ENCODE data around the gene ATP2C1. TPM values are rescaled to one million over a fixed set of nuclear protein-coding genes. Genes with fewer than 3 reads are reported as not detected.

The ATP2C1 gene
- total and polyA plus RNA-seq, 4 donors: 21.8 to 67.5 (median 43.3) TPM

DNA sequence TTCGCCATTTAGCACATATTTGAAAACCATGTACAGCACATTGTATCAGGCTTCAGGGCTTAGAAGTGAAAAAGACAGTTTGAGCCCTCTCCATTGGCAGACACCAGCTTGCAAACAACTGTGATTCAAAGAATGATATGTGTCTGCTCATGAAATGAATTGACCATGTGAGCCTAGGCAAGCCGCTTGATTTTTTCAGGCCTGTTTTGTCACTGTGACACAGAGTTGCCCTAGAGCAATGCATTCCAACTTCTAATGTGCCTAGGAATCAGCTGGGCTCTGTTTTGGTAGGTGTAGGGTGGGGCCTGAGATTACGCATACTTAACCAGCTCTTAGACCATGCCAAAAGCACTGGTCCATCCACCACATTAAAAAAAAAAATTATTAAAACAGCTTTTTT is 53.0 kb downstream of the ATP2C1 start:
- intact Hi-C loops (cut with DNase I): no loop called here
- Histone ChIP-seq H3K27ac (ENCODE audit: low read depth in 1 of 2, low read length in 2 of 2) (no peak overlapping the region), H3K4me1 (ENCODE audit: control insufficient read depth in 1 of 2, insufficient read depth in 2 of 2, low read length in 2 of 2) (peaks cover 0 to 1% of the 10 kb centered on the region in 2 donors), H3K9me3 (ENCODE audit: control insufficient read depth, low read length) (no peaks in the 10 kb centered on the region), H3K4me3 (ENCODE audit: low read length in 2 of 2) (no peak overlapping the region), H3K36me3 (ENCODE audit: control insufficient read depth in 1 of 2, insufficient read depth in 2 of 2, low read length in 1 of 2) (peaks cover 7 to 8% of the 10 kb centered on the region in 2 donors), H3K27me3 (ENCODE audit: control insufficient read depth in 1 of 2, insufficient read depth in 2 of 2, low read length in 1 of 2) (no peaks in the 10 kb centered on the region)
- ATAC-seq (ENCODE audit: low FRiP score): no peak
- 96 to 97% methylated on average over 3 of the region's 3 CpGs for WGBS, 2 donors
- DNase-seq: no peak

DNA sequence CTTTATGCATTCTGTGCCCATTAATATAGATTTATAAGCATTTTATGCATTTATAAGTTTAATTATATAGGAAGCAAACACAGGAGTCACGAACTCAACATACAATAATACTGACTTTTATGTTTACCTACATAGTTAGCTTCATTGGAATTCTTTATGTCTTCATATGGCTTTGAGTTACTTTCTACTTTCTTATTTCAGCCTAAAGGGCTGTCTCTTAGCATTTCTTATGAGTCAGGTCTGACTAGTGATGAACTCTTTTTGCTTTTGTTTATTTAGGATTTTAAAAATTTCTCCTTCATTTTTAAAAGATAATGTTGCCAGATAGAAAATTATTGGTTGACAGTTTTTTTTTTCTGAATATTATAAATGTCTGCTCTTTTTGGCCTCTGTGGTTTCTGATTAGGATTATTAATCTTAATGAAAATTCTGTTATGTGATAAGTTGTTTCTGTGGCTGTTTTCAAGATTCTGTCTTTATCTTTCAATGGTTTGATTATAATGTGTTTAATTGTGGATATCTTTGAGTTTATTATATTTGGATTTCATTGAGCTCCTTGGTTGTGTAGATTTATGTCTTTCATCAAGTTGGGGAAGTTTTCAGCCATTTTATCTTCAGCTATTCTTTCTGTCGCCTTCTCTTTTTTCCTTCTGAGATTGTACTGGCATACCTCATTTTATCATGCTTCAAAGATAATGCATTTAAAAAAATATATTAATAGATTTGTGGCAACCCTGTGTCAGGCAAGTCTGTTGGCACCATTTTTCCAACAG is 54.3 kb downstream of the ATP2C1 start:
- H3K9me3 ChIP-seq (ENCODE audit: control insufficient read depth, low read length): no peaks in the 10 kb centered on the region
- intact Hi-C loops (cut with DNase I): no loop called here
- H3K4me3 ChIP-seq (ENCODE audit: low read length in 2 of 2): no peak overlapping the region
- H3K27ac ChIP-seq (ENCODE audit: low read depth in 1 of 2, low read length in 2 of 2): no peak overlapping the region
- H3K4me1 ChIP-seq (ENCODE audit: control insufficient read depth in 1 of 2, insufficient read depth in 2 of 2, low read length in 2 of 2): peaks cover 0 to 1% of the 10 kb centered on the region in 2 donors
- WGBS, 2 donors: 97 to 99% methylated on average over 2 of the region's 2 CpGs
- no peak for ATAC-seq (ENCODE audit: low FRiP score)
- no peak for DNase-seq
- peaks cover 7 to 8% of the 10 kb centered on the region in 2 donors for H3K36me3 ChIP-seq (ENCODE audit: control insufficient read depth in 1 of 2, insufficient read depth in 2 of 2, low read length in 1 of 2)
- no peaks in the 10 kb centered on the region for H3K27me3 ChIP-seq (ENCODE audit: control insufficient read depth in 1 of 2, insufficient read depth in 2 of 2, low read length in 1 of 2)

DNA sequence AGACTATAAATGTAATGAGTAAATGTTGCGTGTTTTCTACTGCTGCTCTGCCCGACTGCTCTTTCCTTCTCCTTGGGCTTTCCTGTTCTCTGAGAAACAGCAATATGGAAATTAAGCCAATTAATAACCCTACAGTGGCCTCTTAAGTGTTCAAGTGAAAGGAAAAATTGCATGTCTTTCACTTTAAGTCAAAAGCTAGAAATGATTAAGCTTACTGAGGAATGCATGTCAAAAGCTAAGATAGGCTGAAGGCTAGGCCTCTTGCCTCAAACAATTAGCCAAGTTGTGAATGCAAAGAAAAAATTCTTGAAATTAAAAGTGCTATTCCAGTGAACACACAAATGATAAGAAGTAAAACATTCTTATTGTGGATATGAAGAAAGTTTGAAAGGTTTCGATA is 55.0 kb downstream of the ATP2C1 start:
- intact Hi-C loops (cut with DNase I): no loop called here
- peaks cover 0 to 1% of the 10 kb centered on the region in 2 donors for H3K4me1 ChIP-seq (ENCODE audit: control insufficient read depth in 1 of 2, insufficient read depth in 2 of 2, low read length in 2 of 2)
- 96 to 97% methylated on average over 3 of the region's 3 CpGs for WGBS, 2 donors
- H3K4me3 ChIP-seq (ENCODE audit: low read length in 2 of 2): no peak overlapping the region
- no peak overlapping the region for H3K27ac ChIP-seq (ENCODE audit: low read depth in 1 of 2, low read length in 2 of 2)
- no peaks in the 10 kb centered on the region for H3K27me3 ChIP-seq (ENCODE audit: control insufficient read depth in 1 of 2, insufficient read depth in 2 of 2, low read length in 1 of 2)
- H3K36me3 ChIP-seq (ENCODE audit: control insufficient read depth in 1 of 2, insufficient read depth in 2 of 2, low read length in 1 of 2): peaks cover 7 to 8% of the 10 kb centered on the region in 2 donors
- DNase-seq (no peak), ATAC-seq (ENCODE audit: low FRiP score) (no peak)
- no peaks in the 10 kb centered on the region for H3K9me3 ChIP-seq (ENCODE audit: control insufficient read depth, low read length)

DNA sequence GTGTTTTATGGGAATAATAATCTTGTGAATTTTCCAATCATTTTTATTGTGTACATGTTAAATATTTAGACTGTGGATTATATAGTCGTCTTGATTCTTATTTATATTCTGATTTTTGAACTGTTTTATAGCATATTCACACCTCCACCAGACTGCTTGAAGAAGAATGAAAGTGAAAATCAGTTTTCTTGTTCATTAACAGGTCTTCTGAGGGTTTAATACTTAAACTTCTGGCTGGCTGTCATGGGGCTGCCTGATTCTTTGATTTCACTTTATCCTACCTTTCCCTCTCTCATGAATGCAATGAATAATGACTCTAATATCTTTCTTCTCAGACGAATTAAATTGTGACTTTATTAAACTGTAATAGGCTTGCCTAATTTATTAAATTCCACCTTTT is 56.2 kb downstream of the ATP2C1 start:
- Histone ChIP-seq H3K27me3 (ENCODE audit: control insufficient read depth in 1 of 2, insufficient read depth in 2 of 2, low read length in 1 of 2) (no peaks in the 10 kb centered on the region), H3K36me3 (ENCODE audit: control insufficient read depth in 1 of 2, insufficient read depth in 2 of 2, low read length in 1 of 2) (peaks cover 4 to 6% of the 10 kb centered on the region in 2 donors), H3K4me3 (ENCODE audit: low read length in 2 of 2) (no peak overlapping the region), H3K9me3 (ENCODE audit: control insufficient read depth, low read length) (no peaks in the 10 kb centered on the region), H3K27ac (ENCODE audit: low read depth in 1 of 2, low read length in 2 of 2) (no peak overlapping the region), H3K4me1 (ENCODE audit: control insufficient read depth in 1 of 2, insufficient read depth in 2 of 2, low read length in 2 of 2) (no peaks in the 10 kb centered on the region)
- 79 to 83% methylated on average over 2 of the region's 2 CpGs for WGBS, 2 donors
- DNase-seq (no peak), ATAC-seq (ENCODE audit: low FRiP score) (no peak)
- intact Hi-C loops (cut with DNase I): no loop called here

DNA sequence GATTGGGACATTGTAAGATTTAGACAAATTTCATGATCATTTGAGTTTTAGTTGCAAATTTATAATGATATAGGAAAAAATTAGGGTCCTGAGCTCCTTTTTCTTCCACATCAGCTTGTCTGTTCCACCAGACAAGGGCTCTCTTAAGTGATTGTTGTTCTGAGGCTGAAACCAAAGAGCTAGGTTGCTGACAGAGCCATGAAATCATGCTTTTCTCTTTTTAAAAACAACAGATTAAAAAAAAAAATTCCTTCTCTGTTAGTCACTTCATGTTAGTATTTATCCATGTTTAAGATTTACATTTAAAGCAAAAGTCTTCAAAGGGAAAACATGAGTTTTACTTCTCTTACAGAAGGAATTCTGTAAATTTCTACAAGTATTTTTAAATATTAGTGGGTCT is 56.8 kb downstream of the ATP2C1 start:
- no peaks in the 10 kb centered on the region for H3K4me1 ChIP-seq (ENCODE audit: control insufficient read depth in 1 of 2, insufficient read depth in 2 of 2, low read length in 2 of 2)
- H3K27ac ChIP-seq (ENCODE audit: low read depth in 1 of 2, low read length in 2 of 2): no peak overlapping the region
- H3K4me3 ChIP-seq (ENCODE audit: low read length in 2 of 2): no peak overlapping the region
- DNase-seq: no peak
- H3K27me3 ChIP-seq (ENCODE audit: control insufficient read depth in 1 of 2, insufficient read depth in 2 of 2, low read length in 1 of 2): no peaks in the 10 kb centered on the region
- intact Hi-C loops (cut with DNase I): no loop called here
- ATAC-seq (ENCODE audit: low FRiP score): no peak
- H3K9me3 ChIP-seq (ENCODE audit: control insufficient read depth, low read length): no peaks in the 10 kb centered on the region
- peaks cover 4 to 6% of the 10 kb centered on the region in 2 donors for H3K36me3 ChIP-seq (ENCODE audit: control insufficient read depth in 1 of 2, insufficient read depth in 2 of 2, low read length in 1 of 2)

DNA sequence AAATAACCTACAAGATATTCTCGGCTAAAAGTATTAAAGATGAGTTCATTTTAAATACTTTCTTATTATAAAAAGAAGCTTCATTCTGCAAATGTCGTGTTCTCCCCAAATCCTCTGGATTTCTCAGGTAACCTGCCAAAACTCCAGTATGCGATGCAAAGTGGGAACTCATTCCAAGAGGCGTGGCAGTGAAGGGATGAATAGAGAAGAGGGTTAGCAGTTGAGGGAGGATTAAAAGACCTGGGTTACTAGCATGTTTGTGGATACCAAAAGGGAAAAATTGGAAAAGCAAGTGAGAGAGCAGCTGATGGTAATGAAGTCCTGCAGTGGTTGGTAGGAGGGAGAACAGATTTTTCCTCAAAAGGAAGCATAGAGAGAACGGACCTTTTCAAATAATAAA is 61.6 kb downstream of the ATP2C1 start:
- Histone ChIP-seq H3K36me3 (ENCODE audit: control insufficient read depth in 1 of 2, insufficient read depth in 2 of 2, low read length in 1 of 2) (peaks cover 0 to 4% of the 10 kb centered on the region in 2 donors), H3K27me3 (ENCODE audit: control insufficient read depth in 1 of 2, insufficient read depth in 2 of 2, low read length in 1 of 2) (no peaks in the 10 kb centered on the region), H3K4me1 (ENCODE audit: control insufficient read depth in 1 of 2, insufficient read depth in 2 of 2, low read length in 2 of 2) (no peaks in the 10 kb centered on the region), H3K4me3 (ENCODE audit: low read length in 2 of 2) (no peak overlapping the region), H3K9me3 (ENCODE audit: control insufficient read depth, low read length) (no peaks in the 10 kb centered on the region), H3K27ac (ENCODE audit: low read depth in 1 of 2, low read length in 2 of 2) (no peak overlapping the region)
- ATAC-seq (ENCODE audit: low FRiP score) (no peak), DNase-seq (no peak)
- intact Hi-C loops (cut with DNase I): no loop called here
- WGBS, 2 donors: 73 to 75% methylated on average over 5 of the region's 5 CpGs

DNA sequence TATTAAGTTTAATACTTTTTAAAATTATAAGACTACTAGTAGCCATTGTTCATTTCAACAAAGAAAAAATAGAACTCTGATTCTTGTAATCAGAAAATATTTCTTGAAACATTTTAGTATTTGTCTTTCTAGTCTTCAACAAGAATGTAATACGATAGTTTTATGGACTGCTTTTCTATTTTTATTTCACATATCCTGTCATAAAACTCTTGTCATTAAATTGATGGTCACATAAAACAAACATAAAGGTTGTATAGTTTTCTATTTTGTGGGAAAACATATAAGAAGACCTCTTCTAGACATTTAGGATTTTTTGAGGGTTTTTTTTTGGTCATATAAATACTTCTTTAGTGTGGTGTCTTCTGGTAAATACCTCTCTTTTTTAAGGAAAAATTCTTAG is 62.4 kb downstream of the ATP2C1 start:
- DNase-seq (no peak), ATAC-seq (ENCODE audit: low FRiP score) (no peak)
- Histone ChIP-seq H3K27me3 (ENCODE audit: control insufficient read depth in 1 of 2, insufficient read depth in 2 of 2, low read length in 1 of 2) (no peaks in the 10 kb centered on the region), H3K4me1 (ENCODE audit: control insufficient read depth in 1 of 2, insufficient read depth in 2 of 2, low read length in 2 of 2) (no peaks in the 10 kb centered on the region), H3K9me3 (ENCODE audit: control insufficient read depth, low read length) (no peaks in the 10 kb centered on the region), H3K36me3 (ENCODE audit: control insufficient read depth in 1 of 2, insufficient read depth in 2 of 2, low read length in 1 of 2) (peaks cover 0 to 4% of the 10 kb centered on the region in 2 donors), H3K27ac (ENCODE audit: low read depth in 1 of 2, low read length in 2 of 2) (no peak overlapping the region), H3K4me3 (ENCODE audit: low read length in 2 of 2) (no peak overlapping the region)
- 43 to 53% methylated on average over 1 of the region's 1 CpG for WGBS, 2 donors
- intact Hi-C loops (cut with DNase I): no loop called here

DNA sequence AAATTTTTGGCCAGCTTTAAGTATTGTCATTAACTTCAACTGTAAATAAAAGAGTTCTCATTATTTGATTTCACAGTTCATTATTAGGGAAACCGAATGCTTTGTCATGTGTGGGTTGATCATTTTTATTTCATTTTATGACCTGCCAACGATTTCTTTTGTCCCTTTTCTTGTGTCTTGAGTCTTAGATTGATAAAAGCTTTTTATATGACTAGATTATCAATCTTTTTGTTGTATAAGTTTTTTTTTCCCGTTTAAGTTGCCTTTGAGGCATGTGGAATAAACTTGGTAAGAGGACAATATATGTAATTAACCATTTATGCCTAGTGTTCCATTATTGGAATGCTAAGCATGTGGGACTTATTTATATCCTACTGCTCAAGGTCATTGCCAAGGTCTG is 62.8 kb downstream of the ATP2C1 start:
- peaks cover 0 to 4% of the 10 kb centered on the region in 2 donors for H3K36me3 ChIP-seq (ENCODE audit: control insufficient read depth in 1 of 2, insufficient read depth in 2 of 2, low read length in 1 of 2)
- WGBS, 2 donors: 83 to 84% methylated on average over 3 of the region's 3 CpGs
- DNase-seq: no peak
- no peaks in the 10 kb centered on the region for H3K9me3 ChIP-seq (ENCODE audit: control insufficient read depth, low read length)
- H3K27me3 ChIP-seq (ENCODE audit: control insufficient read depth in 1 of 2, insufficient read depth in 2 of 2, low read length in 1 of 2): no peaks in the 10 kb centered on the region
- H3K27ac ChIP-seq (ENCODE audit: low read depth in 1 of 2, low read length in 2 of 2): no peak overlapping the region
- H3K4me1 ChIP-seq (ENCODE audit: control insufficient read depth in 1 of 2, insufficient read depth in 2 of 2, low read length in 2 of 2): no peaks in the 10 kb centered on the region
- no peak overlapping the region for H3K4me3 ChIP-seq (ENCODE audit: low read length in 2 of 2)
- no peak for ATAC-seq (ENCODE audit: low FRiP score)
- intact Hi-C loops (cut with DNase I): no loop called here

DNA sequence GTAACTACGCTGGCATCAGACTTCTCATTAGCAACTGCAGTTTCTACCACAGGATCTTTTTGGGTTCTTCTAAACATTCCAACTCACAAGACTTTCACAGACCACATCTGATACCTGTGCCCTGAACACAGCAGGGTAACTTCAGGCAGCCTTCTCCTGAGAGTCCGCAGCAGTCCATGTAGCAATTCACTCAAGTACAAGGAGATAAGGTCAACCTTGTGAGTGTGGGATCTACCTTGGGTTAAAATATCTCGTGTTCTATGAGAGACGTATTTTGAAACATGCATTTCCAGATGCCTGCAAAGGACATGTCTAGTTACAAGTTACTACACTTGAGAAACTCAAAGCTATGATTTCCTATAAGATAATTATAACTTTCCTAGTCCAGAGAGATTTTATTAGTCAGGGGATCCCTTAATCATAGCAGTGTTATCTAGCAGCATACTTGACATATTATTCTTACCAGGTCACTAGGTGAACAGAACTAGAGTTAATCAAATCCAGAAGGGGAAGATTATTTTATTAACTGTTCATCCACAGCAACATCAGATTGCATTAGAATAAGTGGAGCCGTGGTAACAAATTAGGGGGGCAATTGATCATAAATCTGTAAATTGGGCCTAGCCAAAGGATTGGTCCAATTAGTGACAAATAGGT is 66.4 kb downstream of the ATP2C1 start:
- no peak for DNase-seq
- Histone ChIP-seq H3K9me3 (ENCODE audit: control insufficient read depth, low read length) (no peaks in the 10 kb centered on the region), H3K27ac (ENCODE audit: low read depth in 1 of 2, low read length in 2 of 2) (no peak overlapping the region), H3K36me3 (ENCODE audit: control insufficient read depth in 1 of 2, insufficient read depth in 2 of 2, low read length in 1 of 2) (peaks cover 2% of the 10 kb centered on the region in 2 donors), H3K27me3 (ENCODE audit: control insufficient read depth in 1 of 2, insufficient read depth in 2 of 2, low read length in 1 of 2) (no peaks in the 10 kb centered on the region), H3K4me1 (ENCODE audit: control insufficient read depth in 1 of 2, insufficient read depth in 2 of 2, low read length in 2 of 2) (no peaks in the 10 kb centered on the region), H3K4me3 (ENCODE audit: low read length in 2 of 2) (no peak overlapping the region)
- no peak for ATAC-seq (ENCODE audit: low FRiP score)
- WGBS, 2 donors: 94 to 95% methylated on average over 5 of the region's 5 CpGs
- intact Hi-C loops (cut with DNase I): no loop called here
